Measurements from ENCODE around the gene CTSK. TPM values are rescaled to one million over a fixed set of nuclear protein-coding genes. Genes with fewer than 3 reads are reported as not detected.
A peak's percentile ranks its signal among the peaks of the same experiment; 100 is the strongest.
"Not testable (repeated sequence)": the region's sequence is repeated elsewhere in the genome, so short reads cannot be mapped to it uniquely, and the experiment has no call there.

Gene CTSK
- 0.62 and 1.4 TPM in 2 replicates for total RNA-seq (2016; rRNA removed; fragmentation: Illumina TruSeq; extraction: Trizol)
- total RNA-seq (2016; cell fraction: cytosol; rRNA removed; fragmentation: Illumina TruSeq; extraction: Trizol; ENCODE audit: low read depth), result 0.18 and 0.20 TPM in 2 replicates
- 0.13 and 1.1 TPM in 2 replicates for total RNA-seq (2016; cell fraction: insoluble cytoplasmic fraction; rRNA removed; fragmentation: Illumina TruSeq; extraction: Trizol)
- 0.17 and 0.34 TPM in 2 replicates for total RNA-seq (2016; cell fraction: membrane; rRNA removed; fragmentation: Illumina TruSeq; extraction: Trizol)
- total RNA-seq (2016; cell fraction: nucleus; rRNA removed; fragmentation: Illumina TruSeq; extraction: Trizol), result 2.4 and 2.9 TPM in 2 replicates
- 6.2 and 6.3 TPM in 2 replicates for polyA plus RNA-seq (2011; rRNA removed)
- 0.95 and 1.6 TPM in 2 replicates for polyA plus RNA-seq (2011; cell fraction: cytosol; rRNA removed)
- polyA plus RNA-seq (2011; cell fraction: nucleus; rRNA removed), result 20.4 and 28.6 TPM in 2 replicates
- polyA plus RNA-seq (2012), result 3.1 and 4.4 TPM in 2 replicates
- 0.06 TPM in 1 of 2 replicates, not detected in the other for polyA plus RNA-seq (2016; cell fraction: cytosol; fragmentation: Illumina TruSeq; extraction: Trizol; ENCODE audit: low read depth)
- polyA plus RNA-seq (2016; cell fraction: insoluble cytoplasmic fraction; fragmentation: Illumina TruSeq; extraction: Trizol; ENCODE audit: low read depth), result 0.39 and 0.47 TPM in 2 replicates
- polyA plus RNA-seq (2016; cell fraction: membrane; fragmentation: Illumina TruSeq; extraction: Trizol; ENCODE audit: low read depth), result 0.14 and 0.43 TPM in 2 replicates
- polyA plus RNA-seq (2016; cell fraction: nucleus; fragmentation: Illumina TruSeq; extraction: Trizol; ENCODE audit: insufficient read depth, low read depth), result 9.0 and 9.3 TPM in 2 replicates
- 1.4 and 3.5 TPM in 2 replicates for polyA minus RNA-seq (2011; rRNA and poly(A)+ RNA removed; ENCODE audit: low replicate concordance)
- polyA minus RNA-seq (2011; cell fraction: cytosol; rRNA and poly(A)+ RNA removed), result not detected in 2 replicates
- 5.7 and 7.7 TPM in 2 replicates for polyA minus RNA-seq (2011; cell fraction: nucleus; rRNA and poly(A)+ RNA removed)
- percentile 54 among the genes with signal in this experiment for Bru-seq, nascent RNA
- percentile 76 among the genes with signal in this experiment for BruChase-seq, experiment 1, labeled RNA remaining after a 6-hour chase
- percentile 66 among the genes with signal in this experiment for BruChase-seq, experiment 2, labeled RNA remaining after a 2-hour chase
- long read RNA-seq, experiment 1, result 0 reads
- long read RNA-seq, experiment 2, partial matches to known transcripts, result 0 of 1 reads
- long read RNA-seq, experiment 2, other reads (novel, unspliced or antisense), result 1 of 1 reads

- no peaks in the 10 kb centered on the region for H4K20me1 ChIP-seq (ENCODE audit: insufficient read depth, low read length)
- H3K36me3 ChIP-seq (replicated peaks in 1 of 2; ENCODE audit: control insufficient read depth in 1 of 2, insufficient read depth in 2 of 2, low read length in 2 of 2), result peaks cover 7 to 21% of the 10 kb centered on the region in 2 experiments
- no peaks in the 10 kb centered on the region for H3K9me3 ChIP-seq (ENCODE audit: low read length)
- H2AFZ ChIP-seq (ENCODE audit: low read length), result no peak within 1 kb of the TSS
- ChIA-PET CTCF (ENCODE audit: low intra/inter-chr PET ratio, low total read pairs) (no interaction called here), POLR2A (no interaction called here)
- FAIRE-seq (no peak), ATAC-seq (no peak), DNase-seq (ENCODE audit: low spot score) (no peak)
- no peaks in the 10 kb centered on the region for H3K27me3 ChIP-seq (ENCODE audit: control insufficient read depth in 1 of 2, insufficient read depth in 2 of 2, low read length in 2 of 2)
- 93% methylated on average over 7 of the region's 7 CpGs for WGBS (ENCODE audit: low lambda C conversion rate)
- no peak within 1 kb of the TSS for H3K27ac ChIP-seq (ENCODE audit: extremely low read length, insufficient read depth, low read length)
- in situ Hi-C loops (cut with HindIII; ENCODE audit: extremely low pct_ligation_motif_present, low pct_unique_long_range_greater_than_20kb) (no loop called here), intact Hi-C loops (cut with micrococcal nuclease; ENCODE audit: unreplicated experiment) (no loop called here)
- TF ChIP-seq PLRG1 (conservative IDR thresholded peaks at IDR 0.05), result no peak
- TF ChIP-seq RELA (CRISPR knock-in tag; IDR thresholded peaks at IDR 0.05), result no peak
- H3K4me1 ChIP-seq (ENCODE audit: insufficient read depth, low read length), result peaks cover 14% of the 10 kb centered on the region
- H3K4me2 ChIP-seq (ENCODE audit: low read depth, low read length), result no peak within 1 kb of the TSS
- no peak within 1 kb of the TSS for H3K9ac ChIP-seq (ENCODE audit: insufficient read depth, low read depth, low read length)
- no TSS peak for BruUV-seq (replicated peaks)
- no peaks in the 10 kb centered on the region for H3K79me2 ChIP-seq (ENCODE audit: insufficient read depth, low read length)
- no peak within 1 kb of the TSS for H3K4me3 ChIP-seq (replicated peaks in 1 of 3; ENCODE audit: insufficient read depth in 1 of 3, low read depth in 2 of 3, low read length in 3 of 3)
Observed at GRCh38 chr1:150808121-150808520, at the start of gene CTSK. Gene CTSK, minus strand, starts transcription at chr1:150808260. Its CDS starts 1,455 bp downstream, at chr1:150806805.

- FAIRE-seq; ATAC-seq; H3K9me3 ChIP-seq (ENCODE audit: low read length); H3K9ac ChIP-seq (ENCODE audit: insufficient read depth, low read depth, low read length); in situ Hi-C loops (cut with HindIII; ENCODE audit: extremely low pct_ligation_motif_present, low pct_unique_long_range_greater_than_20kb); CTCF ChIA-PET (ENCODE audit: low intra/inter-chr PET ratio, low total read pairs); H3K4me3 ChIP-seq (replicated peaks in 1 of 3; ENCODE audit: insufficient read depth in 1 of 3, low read depth in 2 of 3, low read length in 3 of 3); H3K27me3 ChIP-seq (ENCODE audit: control insufficient read depth in 1 of 2, insufficient read depth in 2 of 2, low read length in 2 of 2); BruUV-seq (replicated peaks); POLR2A ChIA-PET; H3K4me2 ChIP-seq (ENCODE audit: low read depth, low read length); H3K79me2 ChIP-seq (ENCODE audit: insufficient read depth, low read length); H4K20me1 ChIP-seq (ENCODE audit: insufficient read depth, low read length); H3K27ac ChIP-seq (ENCODE audit: extremely low read length, insufficient read depth, low read length); H2AFZ ChIP-seq (ENCODE audit: low read length); DNase-seq (ENCODE audit: low spot score); intact Hi-C loops (cut with micrococcal nuclease; ENCODE audit: unreplicated experiment): not testable (repeated sequence)
- peaks cover 20% of the 10 kb centered on the region for H3K4me1 ChIP-seq (ENCODE audit: insufficient read depth, low read length)
- 98% methylated on average over 3 of the region's 3 CpGs for WGBS (ENCODE audit: low lambda C conversion rate)
- H3K36me3 ChIP-seq (replicated peaks in 1 of 2; ENCODE audit: control insufficient read depth in 1 of 2, insufficient read depth in 2 of 2, low read length in 2 of 2), result peaks cover 3 to 12% of the 10 kb centered on the region in 2 experiments
Observed at GRCh38 chr1:150852734-150853133, 44.7 kb upstream of the CTSK start.

- in situ Hi-C loops (cut with HindIII; ENCODE audit: extremely low pct_ligation_motif_present, low pct_unique_long_range_greater_than_20kb); BruUV-seq (replicated peaks); H3K4me2 ChIP-seq (ENCODE audit: low read depth, low read length); H3K27me3 ChIP-seq (ENCODE audit: control insufficient read depth in 1 of 2, insufficient read depth in 2 of 2, low read length in 2 of 2); CTCF ChIA-PET (ENCODE audit: low intra/inter-chr PET ratio, low total read pairs); H3K27ac ChIP-seq (ENCODE audit: extremely low read length, insufficient read depth, low read length); H3K4me3 ChIP-seq (replicated peaks in 1 of 3; ENCODE audit: insufficient read depth in 1 of 3, low read depth in 2 of 3, low read length in 3 of 3); H4K20me1 ChIP-seq (ENCODE audit: insufficient read depth, low read length); intact Hi-C loops (cut with micrococcal nuclease; ENCODE audit: unreplicated experiment); ATAC-seq; FAIRE-seq; H3K9me3 ChIP-seq (ENCODE audit: low read length); H2AFZ ChIP-seq (ENCODE audit: low read length); DNase-seq (ENCODE audit: low spot score); H3K9ac ChIP-seq (ENCODE audit: insufficient read depth, low read depth, low read length); H3K79me2 ChIP-seq (ENCODE audit: insufficient read depth, low read length); POLR2A ChIA-PET: not testable (repeated sequence)
- WGBS (ENCODE audit: low lambda C conversion rate), result 92% methylated on average over 14 of the region's 49 CpGs
- Histone ChIP-seq H3K4me1 (ENCODE audit: insufficient read depth, low read length) (peaks cover 20% of the 10 kb centered on the region), H3K36me3 (replicated peaks in 1 of 2; ENCODE audit: control insufficient read depth in 1 of 2, insufficient read depth in 2 of 2, low read length in 2 of 2) (peaks cover 3 to 11% of the 10 kb centered on the region in 2 experiments)
Observed at GRCh38 chr1:150850801-150851362, 42.8 kb upstream of the CTSK start.

Measured in HepG2 (cell line).